Measurements from ENCODE around the gene GPATCH3. TPM values are rescaled to one million over a fixed set of nuclear protein-coding genes. Genes with fewer than 3 reads are reported as not detected.

Gene GPATCH3
- total and polyA plus RNA-seq, 2 experiments from 2014 or later: 6.3 to 9.3 TPM

DNA sequence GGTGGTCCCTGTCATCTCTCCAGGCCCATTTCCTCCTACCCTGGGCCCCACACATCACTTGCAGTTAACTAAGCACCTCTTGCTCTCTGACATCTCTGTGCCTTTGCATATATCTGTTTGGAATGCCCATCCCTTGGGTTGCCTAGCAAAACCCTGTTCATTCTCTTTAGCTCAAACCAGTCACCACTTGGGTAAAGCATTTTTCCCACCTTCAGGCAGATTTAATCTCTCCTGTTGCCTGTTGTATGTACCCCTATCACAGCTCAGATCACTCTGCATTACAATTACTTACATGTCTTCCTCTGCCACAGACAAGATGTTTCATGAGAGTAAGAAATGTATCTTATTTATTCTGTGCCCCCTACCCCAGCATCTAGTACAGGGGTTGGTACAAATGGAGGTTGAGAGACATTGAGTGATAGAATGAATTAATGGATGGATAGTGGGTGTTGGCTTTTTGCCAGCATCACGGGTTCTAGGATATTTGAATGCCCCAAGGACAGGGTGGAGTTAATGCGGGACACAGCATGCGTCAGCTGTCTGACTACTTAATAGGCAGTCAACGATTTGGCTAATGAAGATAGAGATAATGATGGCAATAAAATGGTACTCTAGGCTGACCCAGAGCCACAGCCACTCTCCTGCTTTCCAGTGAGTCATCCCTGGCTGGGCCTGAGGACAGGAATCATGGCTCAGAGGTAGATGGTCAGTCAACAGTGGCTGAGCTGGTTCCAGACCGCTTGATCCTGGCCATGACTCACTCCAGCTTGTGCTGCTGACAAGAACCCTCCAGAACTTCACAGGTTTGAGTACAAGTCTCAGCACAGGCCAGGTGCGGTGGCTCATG, 7.0 kb upstream of the GPATCH3 start:
- H3K9me2 ChIP-seq (ENCODE audit: insufficient read depth): no peaks in the 10 kb centered on the region
- no peaks in the 10 kb centered on the region for H4K20me1 ChIP-seq (ENCODE audit: insufficient read depth)
- in situ Hi-C loops (cut with MboI): no loop called here
- H3K27me3 ChIP-seq (replicated peaks; ENCODE audit: insufficient read depth): no peaks in the 10 kb centered on the region
- TF ChIP-seq EZH2 (IDR thresholded peaks at IDR 0.05; ENCODE audit: insufficient read depth, poor library complexity, severe bottlenecking): no peak
- no peak for TF ChIP-seq EZH2phosphoT487 (IDR thresholded peaks at IDR 0.05; ENCODE audit: insufficient read depth, low read depth)
- peaks cover 14% of the 10 kb centered on the region; the same call in 1 of the 2 replicates for H3F3A ChIP-seq (ENCODE audit: insufficient read depth)
- no peaks in the 10 kb centered on the region for H3K36me3 ChIP-seq (ENCODE audit: low read depth)
- 34 to 41% methylated on average over 6 of the region's 6 CpGs for WGBS, 2 experiments (ENCODE audit: low coverage in 1 of 2, low lambda C conversion rate in 2 of 2, missing lambda C conversion rate in 2 of 2)
- no peak overlapping the region for H3K9ac ChIP-seq
- H3K4me1 ChIP-seq (ENCODE audit: insufficient read depth): peaks cover 4% of the 10 kb centered on the region
- peak overlapping the region; percentile 24; the same call in 1 of the 2 replicates for H3K27ac ChIP-seq
- H3K79me2 ChIP-seq (ENCODE audit: insufficient read depth): no peaks in the 10 kb centered on the region
- DNase-seq: peak; percentile 95
- no peak overlapping the region for H3K4me3 ChIP-seq
- H3K9me3 ChIP-seq (ENCODE audit: low read depth): no peaks in the 10 kb centered on the region
- H3K4me2 ChIP-seq (ENCODE audit: unreplicated experiment): peak overlapping the region; percentile 6
- no peak overlapping the region for H2AFZ ChIP-seq

DNA sequence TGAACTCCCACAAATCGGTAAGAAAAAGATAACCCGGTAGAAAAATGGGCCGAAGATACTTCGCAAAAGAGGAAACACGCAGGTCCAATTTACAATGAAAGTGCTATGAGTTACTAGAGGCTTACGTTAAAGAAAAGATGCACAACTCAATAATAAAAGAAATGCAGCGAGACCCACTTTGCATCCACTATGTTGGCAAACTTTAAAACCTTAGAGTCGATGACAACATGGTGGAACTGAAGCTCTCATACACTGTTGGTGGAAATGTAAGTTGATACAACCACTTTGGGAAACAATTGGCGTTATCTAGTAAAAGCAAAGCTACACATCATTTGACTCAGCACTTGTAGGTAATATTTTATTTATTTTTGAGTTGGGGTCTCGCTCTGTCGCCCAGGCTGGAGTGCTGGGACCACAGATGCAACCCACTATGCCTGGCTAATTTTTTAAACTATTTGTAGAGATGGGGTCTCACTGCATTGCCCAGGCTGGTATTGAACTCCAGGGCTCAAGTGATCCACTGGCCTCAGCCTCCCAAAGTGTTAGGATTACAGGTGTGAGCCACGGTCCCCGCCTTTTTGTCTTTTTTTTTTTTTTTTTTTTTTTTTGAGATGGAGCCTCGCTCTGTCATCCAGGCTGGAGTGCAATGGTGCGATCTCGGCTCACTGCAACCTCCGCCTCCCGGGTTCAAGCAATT, 696 bp upstream of the GPATCH3 start:
- 58 to 70% methylated on average over 13 to 18 of the region's 18 CpGs for WGBS, 2 experiments (ENCODE audit: low coverage in 1 of 2, low lambda C conversion rate in 2 of 2, missing lambda C conversion rate in 2 of 2)
- H3K4me2 ChIP-seq (ENCODE audit: unreplicated experiment): peak overlapping the region; percentile 85
- 0 out of 2 replicates have a peak, but pooled peaks cover 4% of the 10 kb centered on the region for H3F3A ChIP-seq (ENCODE audit: insufficient read depth)
- in situ Hi-C loops (cut with MboI): no loop called here
- TF ChIP-seq EZH2phosphoT487 (IDR thresholded peaks at IDR 0.05; ENCODE audit: insufficient read depth, low read depth): no peak
- TF ChIP-seq EZH2 (IDR thresholded peaks at IDR 0.05; ENCODE audit: insufficient read depth, poor library complexity, severe bottlenecking): no peak
- peak overlapping the region; percentile 97 for H3K9ac ChIP-seq
- peaks cover under 1% of the 10 kb centered on the region; the same call in 1 of the 2 replicates for H3K36me3 ChIP-seq (ENCODE audit: low read depth)
- H2AFZ ChIP-seq: peak overlapping the region; percentile 99
- peak overlapping the region; percentile 94 for H3K4me3 ChIP-seq
- no peaks in the 10 kb centered on the region for H3K9me2 ChIP-seq (ENCODE audit: insufficient read depth)
- H3K27ac ChIP-seq: peak overlapping the region; percentile 78
- peaks cover 14% of the 10 kb centered on the region for H3K4me1 ChIP-seq (ENCODE audit: insufficient read depth)
- peaks cover 48% of the 10 kb centered on the region for H3K79me2 ChIP-seq (ENCODE audit: insufficient read depth)
- H4K20me1 ChIP-seq (ENCODE audit: insufficient read depth): no peaks in the 10 kb centered on the region
- H3K27me3 ChIP-seq (replicated peaks; ENCODE audit: insufficient read depth): no peaks in the 10 kb centered on the region
- DNase-seq: no peak
- H3K9me3 ChIP-seq (ENCODE audit: low read depth): no peaks in the 10 kb centered on the region

DNA sequence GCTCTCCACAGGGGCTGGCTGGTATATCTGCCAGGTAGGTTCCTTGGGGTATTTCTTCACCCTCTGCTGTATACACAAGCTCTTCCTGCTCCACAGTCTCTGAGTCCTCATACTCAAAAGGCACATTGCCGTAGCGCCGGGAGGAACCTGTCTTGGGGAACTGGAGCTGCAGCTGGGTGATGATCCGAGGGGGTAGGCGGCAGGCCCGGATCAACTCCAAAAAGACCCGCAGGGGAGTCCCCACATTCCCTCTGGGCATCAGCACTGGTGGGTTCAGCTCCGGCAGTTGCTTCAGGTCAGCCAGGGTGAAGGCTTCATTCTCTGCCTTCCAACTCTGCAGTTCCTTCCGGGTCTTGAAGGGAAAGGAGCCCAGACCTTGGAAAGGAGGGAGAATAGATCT, 2.9 kb downstream of the GPATCH3 start:
- H3F3A ChIP-seq (ENCODE audit: insufficient read depth): 0 out of 2 replicates have a peak, but pooled peaks cover 4% of the 10 kb centered on the region
- 94 to 98% methylated on average over 9 of the region's 9 CpGs for WGBS, 2 experiments (ENCODE audit: low coverage in 1 of 2, low lambda C conversion rate in 2 of 2, missing lambda C conversion rate in 2 of 2)
- in situ Hi-C loops (cut with MboI): no loop called here
- DNase-seq: no peak
- peaks cover 9% of the 10 kb centered on the region; the same call in 1 of the 2 replicates for H3K36me3 ChIP-seq (ENCODE audit: low read depth)
- TF ChIP-seq EZH2 (IDR thresholded peaks at IDR 0.05; ENCODE audit: insufficient read depth, poor library complexity, severe bottlenecking) (no peak), EZH2phosphoT487 (IDR thresholded peaks at IDR 0.05; ENCODE audit: insufficient read depth, low read depth) (no peak)
- no peaks in the 10 kb centered on the region for H3K9me3 ChIP-seq (ENCODE audit: low read depth)
- no peaks in the 10 kb centered on the region for H3K27me3 ChIP-seq (replicated peaks; ENCODE audit: insufficient read depth)
- no peak overlapping the region for H2AFZ ChIP-seq
- H3K4me2 ChIP-seq (ENCODE audit: unreplicated experiment): no peak overlapping the region
- H3K4me1 ChIP-seq (ENCODE audit: insufficient read depth): peaks cover 14% of the 10 kb centered on the region
- H3K27ac ChIP-seq: no peak overlapping the region
- no peak overlapping the region for H3K9ac ChIP-seq
- no peaks in the 10 kb centered on the region for H4K20me1 ChIP-seq (ENCODE audit: insufficient read depth)
- no peak overlapping the region for H3K4me3 ChIP-seq
- no peaks in the 10 kb centered on the region for H3K9me2 ChIP-seq (ENCODE audit: insufficient read depth)
- peaks cover 67% of the 10 kb centered on the region for H3K79me2 ChIP-seq (ENCODE audit: insufficient read depth)

DNA sequence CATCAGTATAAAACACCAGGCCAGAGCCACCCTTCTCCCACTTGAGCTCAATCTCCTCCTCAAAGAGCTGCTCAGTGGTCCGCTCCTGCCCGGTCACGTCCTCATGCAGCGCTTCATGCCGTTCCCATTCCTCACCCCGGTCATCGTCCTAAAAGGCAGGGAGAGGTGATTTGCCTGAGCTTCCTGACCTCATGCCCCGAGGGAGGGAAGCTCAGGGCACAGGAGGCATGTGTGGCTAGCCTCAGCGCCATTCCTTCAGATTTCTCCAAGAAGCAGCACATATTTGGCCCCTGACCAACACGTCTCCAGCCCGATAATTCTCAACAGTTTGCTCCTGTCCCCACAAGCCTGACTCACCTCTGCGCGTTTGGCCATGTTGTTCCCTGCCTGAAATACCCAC, 6.0 kb downstream of the GPATCH3 start:
- DNase-seq: no peak
- Histone ChIP-seq H4K20me1 (ENCODE audit: insufficient read depth) (no peaks in the 10 kb centered on the region), H3K36me3 (ENCODE audit: low read depth) (peaks cover 9% of the 10 kb centered on the region; the same call in 1 of the 2 replicates), H3K4me1 (ENCODE audit: insufficient read depth) (peaks cover 10% of the 10 kb centered on the region), H3K9me2 (ENCODE audit: insufficient read depth) (no peaks in the 10 kb centered on the region), H3K9ac (no peak overlapping the region), H3F3A (ENCODE audit: insufficient read depth) (peaks cover 7% of the 10 kb centered on the region; the same call in 1 of the 2 replicates), H3K4me2 (ENCODE audit: unreplicated experiment) (no peak overlapping the region), H3K27ac (no peak overlapping the region), H3K27me3 (replicated peaks; ENCODE audit: insufficient read depth) (no peaks in the 10 kb centered on the region), H3K79me2 (ENCODE audit: insufficient read depth) (peaks cover 59% of the 10 kb centered on the region), H3K9me3 (ENCODE audit: low read depth) (no peaks in the 10 kb centered on the region), H3K4me3 (no peak overlapping the region), H2AFZ (no peak overlapping the region)
- in situ Hi-C loops (cut with MboI): no loop called here
- no peak for TF ChIP-seq EZH2 (IDR thresholded peaks at IDR 0.05; ENCODE audit: insufficient read depth, poor library complexity, severe bottlenecking)
- WGBS, 2 experiments (ENCODE audit: low coverage in 1 of 2, low lambda C conversion rate in 2 of 2, missing lambda C conversion rate in 2 of 2): 92 to 94% methylated on average over 13 of the region's 13 CpGs

All from GM23248 (cell line).